Hepatocyte (in vitro differentiated cells): Measurements from ENCODE around the gene CRAMP1.

Experiments
- EZH2 ChIP-seq: fragments of 200-600 bp; sonication (generic); IDR thresholded peaks from 2 replicates; pipeline ENCODE4 v1.6.1; 2016; ENCODE audit warnings: antibody characterized with exemption, mild to moderate bottlenecking, borderline replicate concordance
- EZH2phosphoT487 ChIP-seq: fragments of 200-600 bp; sonication (generic); IDR thresholded peaks from one replicate; pipeline ENCODE4 v1.6.1; 2018; ENCODE audit warnings: antibody characterized with exemption, mild to moderate bottlenecking, low read depth, moderate library complexity; ENCODE audit not compliant: unreplicated experiment, severe bottlenecking
- TF ChIP-seq, protein P1 (sequence below): fragments of 200-600 bp; sonication (generic); IDR thresholded peaks from 2 replicates; pipeline ENCODE4 v1.5.1; 2016; ENCODE audit warnings: antibody characterized with exemption, mild to moderate bottlenecking; ENCODE audit not compliant: poor library complexity

- TF ChIP-seq, protein P1, sequence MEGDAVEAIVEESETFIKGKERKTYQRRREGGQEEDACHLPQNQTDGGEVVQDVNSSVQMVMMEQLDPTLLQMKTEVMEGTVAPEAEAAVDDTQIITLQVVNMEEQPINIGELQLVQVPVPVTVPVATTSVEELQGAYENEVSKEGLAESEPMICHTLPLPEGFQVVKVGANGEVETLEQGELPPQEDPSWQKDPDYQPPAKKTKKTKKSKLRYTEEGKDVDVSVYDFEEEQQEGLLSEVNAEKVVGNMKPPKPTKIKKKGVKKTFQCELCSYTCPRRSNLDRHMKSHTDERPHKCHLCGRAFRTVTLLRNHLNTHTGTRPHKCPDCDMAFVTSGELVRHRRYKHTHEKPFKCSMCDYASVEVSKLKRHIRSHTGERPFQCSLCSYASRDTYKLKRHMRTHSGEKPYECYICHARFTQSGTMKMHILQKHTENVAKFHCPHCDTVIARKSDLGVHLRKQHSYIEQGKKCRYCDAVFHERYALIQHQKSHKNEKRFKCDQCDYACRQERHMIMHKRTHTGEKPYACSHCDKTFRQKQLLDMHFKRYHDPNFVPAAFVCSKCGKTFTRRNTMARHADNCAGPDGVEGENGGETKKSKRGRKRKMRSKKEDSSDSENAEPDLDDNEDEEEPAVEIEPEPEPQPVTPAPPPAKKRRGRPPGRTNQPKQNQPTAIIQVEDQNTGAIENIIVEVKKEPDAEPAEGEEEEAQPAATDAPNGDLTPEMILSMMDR = no peak
- no peak for TF ChIP-seq EZH2
- no peak for TF ChIP-seq EZH2phosphoT487
Observed at GRCh38 chr16:1573301-1573700, 38.9 kb upstream of the CRAMP1 start.
